Astrocyte of the cerebellum (primary cell): ENCODE results near the gene MAFG.

Experiments
- DNase-seq: peaks from one replicate; pipeline ENCODE4 v3.0.0-alpha.2; 2011; ENCODE audit warnings: low read depth
- H3K4me3 ChIP-seq: 2 replicates; pipeline ENCODE4 v1.5.1; 2011; ENCODE audit warnings: mild to moderate bottlenecking, low read depth, low read length, moderate library complexity
- CTCF ChIP-seq: IDR thresholded peaks from 2 replicates; pipeline ENCODE4 v1.5.1; 2012; ENCODE audit warnings: low read length, low read depth, moderate library complexity, mild to moderate bottlenecking; ENCODE audit errors: missing control alignments
- in situ Hi-C: cut with HindIII; loops from 2 replicates; pipeline ENCODE4 v1.10.0; 2017; ENCODE audit warnings: low sequenced_read_pairs

MAFG gene

DNA sequence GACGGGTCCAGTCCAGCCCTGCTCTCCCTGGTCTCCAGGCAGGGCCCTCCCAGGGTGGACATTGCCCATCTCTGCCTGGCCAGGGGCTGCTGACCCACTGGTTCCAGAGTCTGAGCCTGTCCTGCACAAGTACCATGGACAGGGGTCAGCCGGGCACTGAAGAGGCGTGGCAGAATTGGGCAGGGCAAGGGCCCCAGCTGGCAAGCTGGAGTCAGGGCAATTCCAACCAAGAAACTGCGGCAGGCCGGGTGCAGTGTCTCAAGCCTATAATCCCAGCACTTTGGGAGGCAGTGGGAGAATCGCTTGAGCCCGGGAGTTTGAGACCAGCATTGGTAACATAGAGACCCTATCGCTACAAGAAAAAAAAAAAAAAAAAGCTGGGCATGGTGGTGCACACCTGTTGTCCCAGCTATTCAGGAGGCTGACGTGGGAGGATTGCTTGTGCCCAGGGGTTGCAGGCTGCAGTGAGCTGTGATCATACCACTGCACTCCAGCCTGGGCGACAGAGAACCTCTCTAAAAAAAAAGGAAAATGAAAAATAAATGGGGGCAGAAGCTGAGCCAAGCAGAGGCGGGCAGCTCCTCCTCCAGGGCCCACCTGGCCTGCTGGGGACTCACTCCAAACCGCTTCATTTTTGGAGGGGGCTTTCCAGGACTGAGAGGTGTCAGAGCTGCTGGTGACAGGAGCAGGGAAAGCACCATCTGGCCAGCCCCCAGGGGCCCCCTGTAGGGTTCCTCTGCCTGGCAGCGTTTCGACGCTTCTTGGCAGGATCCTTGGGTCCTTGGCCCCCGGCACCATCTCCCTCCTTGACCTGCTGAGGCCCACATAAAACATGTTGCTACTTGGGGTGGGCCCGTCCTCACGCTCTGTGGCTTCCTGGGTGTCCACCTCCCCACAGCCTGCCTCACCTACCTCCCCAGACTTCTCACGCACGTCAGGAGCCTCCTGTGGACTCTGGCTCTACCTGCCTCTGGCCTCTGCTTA, 2.9 kb upstream of the MAFG start:
- H3K4me3 ChIP-seq, result no peak overlapping the region
- no peak for TF ChIP-seq CTCF
- DNase-seq, result no peak
- in situ Hi-C loops, result no loop called here

DNA sequence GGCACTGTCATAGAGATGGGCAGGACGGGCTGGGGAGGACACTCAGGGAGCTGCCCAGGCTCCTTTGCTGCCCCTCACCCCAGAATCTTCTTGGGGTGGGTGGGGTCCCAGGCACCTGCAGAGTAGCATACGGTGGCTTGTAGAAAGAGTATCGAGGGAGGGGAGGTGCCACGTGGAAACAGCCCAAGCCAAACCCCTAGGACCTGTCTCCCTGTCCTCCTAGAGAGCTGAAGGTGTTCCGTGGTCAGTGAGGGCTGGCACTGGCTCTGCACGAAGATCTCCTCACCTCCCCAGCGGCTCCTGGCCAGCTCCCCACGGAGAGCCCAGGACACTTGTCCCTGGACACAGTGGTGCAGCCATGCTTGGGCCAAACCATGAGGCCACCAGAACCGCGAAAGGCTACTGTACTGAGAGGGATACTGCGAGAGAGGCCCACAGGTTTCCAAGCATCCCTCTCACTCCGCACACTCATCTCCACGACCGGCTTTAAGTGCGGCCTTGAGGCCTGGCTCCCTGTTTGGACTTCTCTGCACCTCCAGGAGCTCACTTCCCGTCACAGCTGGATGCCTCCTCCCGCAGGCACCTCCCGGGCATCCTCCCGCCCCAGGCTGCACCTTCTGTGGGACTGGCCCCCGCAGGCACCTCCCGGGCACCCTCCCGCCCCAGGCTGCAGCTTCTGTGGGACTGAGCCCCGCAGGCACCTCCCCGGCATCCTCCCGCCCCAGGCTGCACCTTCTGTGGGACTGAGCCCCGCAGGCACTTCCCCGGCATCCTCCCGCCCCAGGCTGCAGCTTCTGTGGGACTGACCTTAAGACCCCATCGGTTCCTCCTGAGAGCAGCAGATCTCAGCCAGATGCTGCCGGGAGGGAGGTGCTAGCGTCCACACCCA, 2.0 kb upstream of the MAFG start:
- TF ChIP-seq CTCF, result no peak
- peak overlapping the region; percentile 79 for H3K4me3 ChIP-seq
- in situ Hi-C loops, result no loop called here
- DNase-seq, result no peak

GRCh38 chr17:81928544-81929252, 1.2 kb upstream of the MAFG start:
- in situ Hi-C loops, result no loop called here

GRCh38 chr17:81927152-81927652, 333 bp downstream of the MAFG start:
- DNase-seq, result no peak
- peak overlapping the region; percentile 79 for H3K4me3 ChIP-seq
- in situ Hi-C loops, result no loop called here
- TF ChIP-seq CTCF, result no peak

More at GRCh38 chr17:81928544-81929252, 1.2 kb upstream of the MAFG start:
- DNase-seq, result no peak
- no peak for TF ChIP-seq CTCF
- peak overlapping the region; percentile 79 for H3K4me3 ChIP-seq

DNA sequence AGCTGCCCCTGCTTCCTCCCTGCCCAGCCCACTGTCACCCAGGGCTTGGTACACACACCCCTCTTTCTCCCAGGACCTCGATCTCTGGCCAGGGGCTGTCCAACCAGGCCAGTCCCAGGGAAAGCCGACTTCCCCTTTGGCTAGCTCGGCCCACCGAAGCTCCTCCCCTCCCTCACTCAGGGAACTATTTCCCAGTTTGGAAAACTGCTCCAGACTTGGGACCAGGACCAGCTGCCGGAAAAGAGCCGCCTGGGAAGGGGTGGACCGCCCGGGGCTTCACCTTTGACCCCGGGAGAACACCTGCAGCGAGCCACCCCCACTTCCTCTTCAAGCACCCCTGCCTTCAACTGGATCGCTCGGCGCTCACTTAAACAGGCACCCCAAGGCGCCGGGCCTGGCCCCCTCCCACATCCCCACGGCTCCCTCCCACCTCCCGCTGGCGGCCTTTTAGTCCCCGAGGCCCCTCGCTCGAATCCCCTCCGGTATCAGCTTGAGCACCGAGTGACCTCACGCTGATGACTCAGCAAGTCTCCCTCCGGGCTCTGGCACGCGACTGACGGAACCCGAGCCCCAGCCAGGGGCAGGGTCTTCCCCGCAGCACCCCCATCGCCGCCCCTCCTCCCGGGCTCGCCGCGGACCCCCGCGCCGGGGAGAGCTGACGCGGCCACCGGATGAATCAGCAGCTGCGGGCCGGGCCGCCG, 934 bp downstream of the MAFG start:
- peak overlapping the region; percentile 79 for H3K4me3 ChIP-seq
- in situ Hi-C loops, result no loop called here
- TF ChIP-seq CTCF, result no peak
- DNase-seq, result peak; percentile 38
